Activated gamma-delta T cell treated with anti-CD3 and anti-CD28 coated beads, Interleukin-2, amount 50 U/mL, for 16 hours (primary cell): ENCODE results near the gene PDPK1.

Source experiments
- DNase-seq: peaks from one replicate; pipeline ENCODE4 v3.0.0-alpha.2; 2020; ENCODE audit warnings: low read depth

The PDPK1 gene

DNA sequence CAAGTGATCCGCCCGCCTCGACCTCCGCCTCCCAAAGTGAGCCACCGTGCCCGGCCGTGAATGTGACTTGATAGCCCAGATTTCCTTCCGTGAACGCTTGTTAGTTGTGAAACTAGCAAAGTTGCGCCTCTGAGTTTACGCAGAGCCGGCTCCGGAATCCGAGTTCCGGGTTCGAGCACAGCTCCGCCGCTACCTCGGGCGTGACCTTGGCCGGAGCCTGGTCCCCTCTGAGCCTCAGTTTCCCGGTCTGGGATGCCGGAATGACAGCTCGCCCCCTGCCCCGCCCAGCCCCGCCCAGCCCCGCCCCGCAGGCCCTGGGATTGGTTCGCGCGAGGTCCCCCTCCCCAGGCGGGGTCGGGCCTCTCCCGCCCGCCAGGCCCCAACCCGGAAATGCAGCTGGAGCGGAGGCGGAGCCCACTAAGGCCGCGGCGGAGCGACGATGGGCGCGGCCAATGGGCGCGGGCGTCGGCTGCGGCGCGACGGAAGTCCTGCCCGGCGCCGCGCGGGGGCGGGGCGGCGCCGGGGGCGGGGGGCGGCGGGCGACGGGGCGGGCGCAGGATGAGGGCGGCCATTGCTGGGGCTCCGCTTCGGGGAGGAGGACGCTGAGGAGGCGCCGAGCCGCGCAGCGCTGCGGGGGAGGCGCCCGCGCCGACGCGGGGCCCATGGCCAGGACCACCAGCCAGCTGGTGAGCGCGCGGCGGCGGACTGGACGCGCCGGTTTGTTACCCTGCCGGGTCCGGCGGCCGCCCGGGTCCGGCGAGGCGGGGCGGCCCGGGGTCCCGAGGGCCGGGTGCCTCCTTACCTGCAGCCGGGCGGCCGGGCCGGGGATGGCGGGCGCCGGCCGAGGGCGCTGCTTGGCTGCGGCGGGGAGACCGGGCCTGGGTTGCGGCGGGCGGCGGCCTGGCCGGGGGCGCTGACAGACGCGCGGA lies at the start of gene PDPK1:
TSS of gene PDPK1 (plus strand) at position 571 of the 929 bp plus-strand sequence. CDS start at position 663, 92 bp downstream.
- peak; percentile 89 for DNase-seq

DNA sequence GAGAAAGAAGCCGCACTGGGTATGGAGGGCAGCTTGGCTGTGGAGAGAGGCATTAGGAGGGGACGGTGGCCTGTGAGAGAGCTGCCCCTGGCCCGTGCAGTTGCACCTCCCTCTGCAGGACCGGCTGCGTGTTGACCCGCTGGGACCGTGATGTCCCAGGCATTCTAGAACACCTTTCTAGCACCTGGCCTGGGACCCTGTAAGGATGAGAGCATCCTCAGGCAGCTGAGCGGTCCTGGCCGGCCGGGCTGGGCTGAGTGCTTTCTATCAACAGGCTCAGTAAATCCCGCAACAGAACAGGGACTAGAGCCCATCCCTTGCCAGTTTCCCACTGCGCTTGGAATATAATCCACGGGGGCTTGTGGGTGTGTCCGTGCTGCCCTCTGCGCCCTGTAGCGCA lies 48.2 kb upstream of the PDPK1 start:
- DNase-seq: no peak

DNA sequence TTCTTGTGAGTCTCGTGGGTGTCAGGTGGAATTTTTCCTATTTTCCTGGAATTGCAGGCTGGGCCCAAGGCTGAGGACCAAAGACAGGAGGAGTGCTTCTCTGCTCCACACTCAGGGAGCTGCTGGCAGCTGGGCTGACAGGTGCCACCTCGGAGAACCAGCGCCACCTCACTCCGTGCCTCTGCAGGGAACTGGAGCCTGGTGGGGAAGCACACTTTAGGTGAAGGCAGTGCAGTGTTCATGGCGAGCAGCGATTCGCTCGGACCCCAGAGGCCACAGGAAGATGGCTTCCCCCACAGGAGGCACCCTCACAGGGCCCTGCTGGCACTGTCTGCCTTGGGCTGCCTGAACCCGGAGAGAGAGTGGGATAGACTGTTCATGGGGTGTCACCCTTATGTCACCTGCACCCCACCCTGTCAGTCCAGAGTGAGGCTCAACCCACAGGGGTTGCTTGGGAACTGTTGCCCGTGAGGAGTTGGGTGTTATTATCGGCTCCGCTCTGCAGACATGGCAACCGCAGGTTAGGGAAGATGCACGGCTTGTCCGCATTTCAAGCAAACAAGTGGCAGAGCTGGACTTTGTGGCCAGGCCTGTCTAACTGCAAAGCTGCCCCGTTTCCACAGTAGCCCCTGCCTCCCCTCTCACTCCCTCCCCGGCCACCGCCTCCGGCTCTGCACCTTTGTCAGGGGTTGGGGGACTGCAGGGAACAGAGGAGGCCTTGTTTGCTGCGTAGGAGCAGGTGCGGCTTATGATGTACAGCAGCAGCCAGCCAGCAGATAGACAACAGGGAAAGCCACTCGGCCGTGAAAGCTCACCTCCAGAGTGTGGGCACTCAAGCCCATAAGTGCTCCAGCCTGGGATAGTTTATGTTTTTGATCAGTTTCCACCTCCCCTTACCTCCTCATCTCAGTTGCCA lies 47.4 kb upstream of the PDPK1 start:
- DNase-seq: no peak

DNA sequence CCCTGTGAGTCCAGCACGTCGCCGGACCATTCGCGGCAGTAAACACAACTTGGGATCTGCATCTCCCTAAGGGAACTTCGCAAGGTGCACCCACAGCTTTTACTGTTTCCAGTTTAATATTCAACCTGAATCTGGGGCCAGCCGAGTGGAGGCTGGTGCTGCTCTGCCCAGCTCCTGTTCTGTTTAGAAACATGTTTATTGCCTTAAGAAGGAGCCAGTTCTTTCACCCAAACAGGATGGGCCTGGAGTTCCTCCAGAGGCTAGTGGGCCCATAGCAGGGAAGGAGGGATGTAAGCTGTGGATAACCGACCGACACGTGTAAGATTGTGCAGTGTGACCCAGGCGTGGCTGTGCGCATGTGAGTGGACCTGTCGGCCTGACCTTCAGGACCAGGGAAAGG lies 45.5 kb upstream of the PDPK1 start:
- no peak for DNase-seq

DNA sequence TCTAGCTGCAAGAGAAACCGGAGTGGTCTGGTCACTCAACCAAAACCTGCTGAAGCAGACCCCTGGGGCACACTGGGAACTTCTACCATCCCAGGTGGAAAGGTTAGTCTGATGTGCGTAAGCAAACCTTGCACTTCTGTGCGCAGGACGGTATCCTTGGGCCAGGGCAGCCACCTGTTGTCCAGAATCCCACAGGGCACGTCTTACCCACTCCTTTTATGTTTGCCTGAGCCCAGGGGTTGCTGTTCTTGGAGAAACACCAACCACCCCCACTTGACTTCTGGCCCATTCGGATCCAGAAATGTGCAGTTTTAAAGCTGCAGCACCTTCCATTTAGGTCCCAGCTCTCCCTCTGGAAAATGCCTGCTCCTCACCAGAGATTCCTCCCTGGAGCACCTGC lies 44.2 kb upstream of the PDPK1 start:
- DNase-seq: no peak

DNA sequence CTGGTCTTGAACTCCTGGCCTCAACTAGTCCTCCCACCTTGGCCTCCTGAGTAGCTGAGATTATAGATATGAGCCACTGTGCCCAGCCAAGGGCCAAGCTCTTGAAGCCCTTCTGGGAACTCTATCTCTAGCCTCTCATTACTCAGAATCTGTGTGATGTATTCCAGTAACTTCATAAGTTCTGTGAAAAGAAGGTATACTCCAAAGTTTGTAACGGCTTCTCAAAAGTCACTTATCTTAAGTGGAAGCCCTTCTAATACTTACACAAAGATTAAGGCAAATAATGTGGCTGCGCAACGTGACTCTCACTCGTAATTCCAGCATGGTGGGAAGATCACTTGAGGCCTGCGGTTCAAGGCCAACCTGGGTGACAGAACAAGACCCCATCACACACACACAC lies 43.2 kb upstream of the PDPK1 start:
- DNase-seq: no peak

DNA sequence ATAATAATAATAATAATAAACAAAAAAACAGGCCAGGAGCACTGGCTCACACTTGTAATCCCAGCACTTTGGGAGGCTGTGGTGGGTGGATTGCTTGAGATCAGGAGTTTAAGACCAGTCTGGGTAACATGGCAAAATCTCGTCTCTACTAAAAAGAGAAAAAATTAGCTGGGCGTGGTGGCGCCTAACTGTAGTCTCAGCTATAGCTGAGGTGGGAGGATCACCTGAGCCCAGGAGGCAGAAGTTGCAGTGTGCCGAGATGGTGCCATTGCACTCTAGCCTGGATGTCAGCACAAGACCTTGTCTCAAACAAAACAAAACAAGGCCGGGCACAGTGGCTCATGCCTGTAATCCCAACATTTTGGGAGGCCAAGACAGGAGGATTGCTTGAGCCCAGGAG lies 42.8 kb upstream of the PDPK1 start:
- DNase-seq: no peak

DNA sequence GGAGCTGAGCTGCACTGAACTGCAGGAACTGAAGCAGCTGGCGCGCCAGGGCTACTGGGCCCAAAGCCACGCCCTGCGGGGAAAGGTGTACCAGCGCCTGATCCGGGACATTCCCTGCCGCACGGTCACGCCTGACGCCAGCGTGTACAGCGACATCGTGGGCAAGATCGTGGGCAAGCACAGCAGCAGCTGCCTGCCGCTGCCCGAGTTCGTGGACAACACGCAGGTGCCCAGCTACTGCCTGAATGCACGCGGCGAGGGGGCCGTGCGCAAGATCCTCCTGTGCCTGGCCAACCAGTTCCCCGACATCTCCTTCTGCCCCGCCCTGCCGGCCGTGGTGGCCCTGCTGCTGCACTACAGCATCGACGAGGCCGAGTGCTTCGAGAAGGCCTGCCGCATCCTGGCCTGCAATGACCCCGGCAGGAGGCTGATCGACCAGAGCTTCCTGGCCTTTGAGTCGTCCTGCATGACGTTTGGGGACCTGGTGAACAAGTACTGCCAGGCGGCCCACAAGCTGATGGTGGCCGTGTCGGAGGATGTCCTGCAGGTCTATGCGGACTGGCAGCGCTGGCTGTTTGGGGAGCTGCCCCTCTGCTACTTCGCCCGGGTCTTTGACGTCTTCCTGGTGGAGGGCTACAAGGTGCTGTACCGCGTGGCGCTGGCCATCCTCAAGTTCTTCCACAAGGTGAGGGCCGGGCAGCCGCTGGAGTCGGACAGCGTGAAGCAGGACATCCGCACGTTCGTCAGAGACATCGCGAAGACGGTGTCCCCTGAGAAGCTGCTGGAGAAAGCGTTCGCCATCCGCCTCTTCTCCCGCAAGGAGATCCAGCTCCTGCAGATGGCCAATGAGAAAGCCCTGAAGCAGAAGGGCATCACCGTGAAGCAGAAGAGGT lies 41.4 kb upstream of the PDPK1 start:
- DNase-seq: no peak

DNA sequence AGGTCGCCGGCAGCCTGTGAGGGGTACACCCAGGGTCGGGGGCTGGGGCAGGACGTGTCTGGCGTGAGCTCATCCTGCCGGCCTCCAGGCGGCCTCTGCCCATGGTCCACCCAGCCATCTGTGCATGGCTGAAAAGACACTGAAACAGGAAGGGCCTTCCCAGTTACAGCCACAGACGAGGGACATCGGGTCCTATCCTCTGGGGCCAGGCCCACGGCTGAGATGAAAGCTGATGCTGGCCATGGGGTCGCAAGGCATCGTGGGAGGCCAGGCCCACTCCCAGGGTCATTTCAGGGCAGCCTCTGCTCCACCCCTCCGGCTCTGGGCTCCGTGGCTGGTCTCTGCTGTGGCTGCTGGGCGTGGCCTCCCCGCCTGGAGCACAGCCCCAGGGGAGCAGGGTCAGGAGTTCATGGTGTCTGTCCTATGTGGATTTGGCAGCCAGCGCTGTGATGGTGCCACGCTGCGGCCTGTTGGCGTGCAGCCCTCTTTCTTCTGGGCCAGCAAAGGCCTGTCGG lies 40.6 kb upstream of the PDPK1 start:
- no peak for DNase-seq

DNA sequence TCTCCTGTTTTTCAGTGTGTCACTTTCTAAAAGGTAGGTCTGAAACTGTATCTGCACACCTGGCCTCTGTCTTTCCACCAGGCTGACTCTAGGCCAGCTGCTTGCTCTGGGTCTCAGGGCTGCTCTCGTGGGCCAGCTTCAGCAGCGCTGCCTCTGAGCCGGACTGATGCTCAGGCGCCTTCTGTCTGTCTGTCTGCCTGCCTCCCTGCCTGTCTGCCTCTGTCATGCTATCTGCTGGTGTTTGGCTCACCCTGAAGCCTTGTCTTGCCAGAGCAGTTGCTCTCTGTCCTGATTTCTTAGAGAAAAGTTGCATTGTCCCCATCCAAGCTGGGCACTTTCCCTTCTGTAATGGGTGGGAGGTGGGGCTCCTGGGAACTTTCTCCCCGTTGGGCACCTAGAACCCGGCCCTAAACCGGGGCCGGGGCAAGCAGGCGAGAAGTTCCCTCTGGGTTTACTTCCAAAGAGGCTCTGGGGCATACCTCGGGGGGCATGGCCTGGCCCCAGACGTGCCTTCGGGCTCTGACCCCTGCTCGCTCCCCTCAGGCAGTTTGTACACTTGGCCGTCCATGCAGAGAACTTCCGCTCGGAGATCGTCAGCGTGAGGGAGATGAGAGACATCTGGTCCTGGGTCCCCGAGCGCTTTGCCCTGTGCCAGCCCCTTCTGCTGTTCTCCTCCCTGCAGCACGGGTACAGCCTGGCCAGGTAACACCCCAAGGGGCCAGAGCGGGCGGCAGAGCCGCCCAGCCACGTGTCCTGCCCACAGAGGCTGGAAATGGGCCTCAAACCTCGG lies 39.9 kb upstream of the PDPK1 start:
- no peak for DNase-seq

DNA sequence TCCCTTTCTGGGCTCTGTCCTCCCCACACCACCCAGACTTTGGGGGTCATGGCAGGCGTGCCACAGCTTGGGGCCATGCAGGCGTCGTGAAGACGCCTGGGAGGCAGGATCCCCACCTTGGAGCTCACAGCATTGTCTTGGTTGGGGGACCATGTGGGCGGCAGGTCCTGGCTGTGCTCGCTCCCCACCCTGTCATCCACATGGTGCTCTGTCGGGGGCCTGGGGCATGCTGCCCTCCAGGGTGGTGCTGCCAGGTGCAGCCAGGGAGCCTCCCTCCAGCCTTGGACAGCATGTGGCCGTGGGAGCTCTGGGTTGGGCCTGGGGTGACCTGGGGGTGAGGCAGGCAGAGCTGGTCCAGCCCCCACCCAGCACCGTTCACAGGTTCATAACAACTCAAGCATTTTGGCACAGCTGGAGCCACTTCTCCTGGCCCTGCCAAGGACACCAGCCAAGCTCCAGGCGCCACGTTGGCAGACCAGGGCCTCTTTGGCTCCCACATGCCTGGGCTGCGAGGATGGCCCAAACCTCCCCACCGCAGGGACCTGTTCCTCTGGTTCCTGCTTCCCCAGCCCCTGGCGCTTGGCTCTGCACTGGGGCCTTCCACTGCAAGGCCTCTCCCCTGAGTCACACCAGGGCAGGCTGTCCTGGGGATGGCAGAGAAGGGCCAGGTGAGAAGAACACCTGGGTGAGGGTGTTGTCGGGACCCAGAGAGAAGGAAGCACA lies 39.1 kb upstream of the PDPK1 start:
- no peak for DNase-seq

DNA sequence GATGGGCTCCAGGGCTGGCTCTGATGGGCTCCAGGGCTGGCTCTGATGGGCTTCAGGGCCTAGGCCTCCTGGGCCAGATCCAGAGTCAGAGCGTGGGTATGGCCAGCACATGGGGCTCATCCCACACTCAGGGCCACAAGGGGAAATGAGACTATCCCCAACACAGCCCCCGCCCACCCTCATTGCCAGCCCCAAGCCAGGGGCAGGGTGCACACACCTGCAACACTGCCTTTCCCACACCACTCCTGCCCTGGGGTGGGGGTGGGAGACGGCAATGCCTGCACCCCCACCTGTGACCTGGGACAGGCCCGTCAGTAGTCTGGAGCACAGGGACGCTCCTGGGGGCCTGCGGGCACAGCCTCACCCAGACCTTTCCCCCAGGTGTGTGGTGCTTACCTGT lies 38.4 kb upstream of the PDPK1 start:
- no peak for DNase-seq

DNA sequence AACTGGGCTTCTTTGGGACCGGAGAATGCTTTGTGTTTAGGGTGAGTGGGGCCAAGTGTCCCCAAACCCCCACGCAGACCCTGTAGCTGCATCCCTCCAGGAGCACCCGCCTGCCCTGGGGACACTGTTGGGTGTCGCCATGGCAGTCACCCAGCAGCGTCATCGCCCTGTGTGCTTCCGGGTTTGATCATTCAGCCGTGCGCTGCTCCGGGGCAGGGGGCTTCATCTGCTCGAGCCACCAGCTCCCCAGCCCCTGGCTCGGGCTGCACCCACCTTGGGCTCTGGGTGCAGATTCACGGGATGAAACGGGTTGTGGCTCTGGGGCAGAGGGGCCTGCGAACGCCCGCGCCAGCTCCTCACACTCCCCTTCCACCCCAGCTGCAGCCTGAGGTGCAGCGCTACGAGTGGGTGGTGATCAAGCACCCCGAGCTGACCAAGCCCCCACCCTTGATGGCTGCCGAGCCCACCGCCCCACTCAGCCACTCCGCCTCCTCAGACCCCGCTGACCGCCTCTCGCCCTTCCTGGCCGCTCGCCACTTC lies 37.9 kb upstream of the PDPK1 start:
- DNase-seq: no peak

DNA sequence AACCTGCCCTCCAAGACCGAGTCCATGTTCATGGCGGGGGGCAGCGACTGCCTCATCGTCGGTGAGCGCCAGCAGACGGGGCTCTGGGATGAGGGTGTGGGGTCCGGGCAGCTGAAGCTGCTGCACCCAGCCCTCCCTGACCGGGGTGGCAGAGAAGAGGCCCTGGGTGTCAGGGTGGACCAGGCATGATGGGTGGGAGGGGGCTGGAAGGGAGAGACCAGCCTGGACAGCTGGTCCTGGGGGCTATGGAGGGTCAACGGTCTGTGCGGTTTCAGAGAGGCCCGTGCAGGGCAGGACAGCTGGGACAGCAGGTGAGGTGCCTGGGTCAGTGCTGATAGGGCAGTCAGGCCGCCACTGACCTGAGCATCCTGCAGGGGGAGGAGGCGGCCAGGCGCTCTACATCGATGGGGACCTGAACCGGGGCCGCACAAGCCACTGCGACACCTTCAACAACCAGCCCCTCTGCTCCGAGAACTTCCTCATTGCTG lies 37.3 kb upstream of the PDPK1 start:
- DNase-seq: no peak

DNA sequence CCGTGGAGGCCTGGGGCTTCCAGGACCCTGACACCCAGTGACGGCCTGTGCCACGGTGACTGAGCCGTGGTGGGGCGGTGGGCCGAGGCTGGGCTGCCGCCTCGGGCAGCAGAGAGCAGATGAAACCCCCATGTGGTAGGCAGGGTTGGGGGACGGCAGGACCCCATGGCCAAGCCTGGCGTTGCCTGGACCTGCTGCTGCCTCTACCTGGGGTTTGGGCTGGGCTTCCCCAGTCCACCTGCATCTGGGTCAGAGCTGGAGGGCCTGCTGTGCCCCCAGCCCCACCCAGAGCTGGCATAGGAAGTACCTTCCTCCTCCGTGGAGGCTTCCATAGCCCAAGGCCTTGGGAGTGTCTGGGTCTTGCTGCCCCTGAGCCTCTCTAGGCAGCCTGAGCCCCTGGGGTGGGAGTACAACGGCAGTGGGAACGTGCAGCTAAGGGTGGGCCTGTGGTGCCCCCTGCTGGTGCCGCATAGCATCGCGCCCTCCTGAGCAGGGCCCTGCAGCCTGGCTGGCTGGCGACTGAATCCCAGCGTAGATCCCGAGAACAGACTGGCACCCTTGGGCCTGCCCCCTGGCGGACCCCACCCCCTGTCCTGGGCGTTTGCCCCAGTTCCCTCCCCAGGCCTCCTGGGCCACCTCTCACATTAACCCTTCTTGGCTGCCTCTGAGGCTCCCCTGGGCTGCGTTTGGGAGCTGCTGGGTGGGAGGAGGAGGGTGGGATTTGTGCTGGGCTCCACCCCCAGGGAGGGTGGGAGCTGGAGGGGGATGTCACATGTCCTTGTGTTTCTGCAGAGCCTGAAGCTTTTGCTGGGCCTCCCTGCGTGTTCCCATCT lies 36.7 kb upstream of the PDPK1 start:
- peak; percentile 73 for DNase-seq

DNA sequence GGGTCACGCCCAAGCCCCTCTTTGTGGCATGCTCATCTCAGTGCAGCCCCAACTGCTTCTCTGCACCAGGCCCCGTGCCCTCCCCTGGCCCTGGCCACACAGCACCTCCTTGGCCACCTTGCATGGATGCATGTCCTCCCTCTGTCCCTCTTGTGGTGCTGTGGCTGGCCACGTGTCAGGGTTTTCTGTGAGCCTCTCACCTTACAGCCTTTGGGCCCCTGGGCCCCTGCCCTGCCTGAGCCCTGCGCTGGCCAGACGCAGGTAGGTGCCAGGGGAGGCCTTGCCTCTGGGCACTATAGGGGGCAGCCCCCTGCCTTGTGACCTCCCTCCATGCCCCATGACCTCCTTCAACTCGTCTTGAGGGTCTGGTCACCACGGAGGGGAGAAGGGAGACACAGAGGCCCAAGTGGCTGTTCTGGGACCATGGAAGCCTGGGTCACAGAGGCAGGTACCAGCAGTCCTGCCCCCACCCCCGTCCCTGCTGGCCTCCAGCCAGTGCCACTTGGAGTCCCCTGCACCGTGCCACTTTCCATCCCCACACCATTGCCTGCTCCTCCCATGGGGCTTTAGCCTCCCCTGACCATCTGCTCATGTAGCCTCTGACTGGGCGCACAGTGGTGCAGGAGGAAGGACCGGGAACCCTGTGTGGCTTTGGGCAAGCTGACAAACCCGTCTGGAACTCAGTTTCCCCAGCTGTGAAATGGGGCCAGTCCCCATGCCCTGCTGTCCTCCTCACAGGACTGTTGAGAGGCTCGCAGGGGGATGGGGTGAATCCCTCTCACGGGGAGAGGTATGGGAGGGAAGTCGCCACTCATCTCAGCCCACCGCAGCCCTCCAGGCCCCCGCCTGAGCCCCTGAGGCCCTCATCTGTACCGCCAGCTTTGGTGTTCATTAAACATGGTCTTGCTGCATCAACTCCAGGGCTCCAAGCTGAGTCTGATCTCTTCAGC lies 35.6 kb upstream of the PDPK1 start:
- no peak for DNase-seq

DNA sequence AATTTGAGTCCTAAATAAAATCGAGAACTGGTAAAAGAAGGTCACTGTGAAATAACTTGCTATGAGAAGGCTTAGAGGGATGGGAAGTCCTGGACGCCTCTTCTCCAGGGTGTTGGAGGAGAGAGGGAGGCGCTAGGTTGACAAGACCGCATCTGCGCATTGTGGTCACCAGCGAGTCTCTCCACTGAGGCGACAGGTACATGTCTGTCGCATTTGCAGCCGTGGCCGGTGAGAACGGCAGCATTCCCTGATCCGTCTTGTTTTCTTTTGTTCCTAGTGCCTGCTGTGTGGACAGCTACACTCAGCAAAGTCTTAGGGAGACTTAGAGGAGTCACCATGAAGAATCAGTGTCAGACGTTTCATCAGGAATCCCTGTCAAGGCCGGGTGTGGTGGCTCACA lies 32.1 kb upstream of the PDPK1 start:
- DNase-seq: no peak
